Fibroblast of lung (primary cell): ENCODE results near the gene MSN. TPM values are rescaled to one million over a fixed set of nuclear protein-coding genes. Genes with fewer than 3 reads are reported as not detected.

ENCODE experiments used
- DNase-seq, 2 donors: peaks; one replicate each; pipeline versions ENCODE4 v3.0.0 to v3.0.0-alpha.2; 2010; ENCODE audit warnings: low read depth in 2 of 2
- H2AFZ ChIP-seq: 2 replicates; pipeline ENCODE4 v1.5.1; 2012; ENCODE audit warnings: low read length, control low read depth, inconsistent platforms
- H3K27ac ChIP-seq: 2 replicates; pipeline ENCODE4 v1.5.1; 2011; ENCODE audit warnings: low read length, control low read depth; ENCODE audit not compliant: insufficient read depth
- H3K27me3 ChIP-seq: 2 replicates; pipeline ENCODE4 v1.5.1; 2011; ENCODE audit warnings: mild to moderate bottlenecking, low read length; ENCODE audit not compliant: control insufficient read depth, insufficient read depth
- H3K36me3 ChIP-seq: 2 replicates; pipeline ENCODE4 v1.5.1; 2011; ENCODE audit warnings: low read length; ENCODE audit not compliant: control insufficient read depth, insufficient read depth
- H3K4me1 ChIP-seq: 2 replicates; pipeline ENCODE4 v1.5.1; 2011; ENCODE audit warnings: low read length; ENCODE audit not compliant: control insufficient read depth, insufficient read depth; ENCODE audit errors: extremely low read depth
- H3K4me2 ChIP-seq: 2 replicates; pipeline ENCODE4 v1.5.1; 2011; ENCODE audit warnings: low read length, control low read depth; ENCODE audit not compliant: insufficient read depth; ENCODE audit errors: extremely low read depth
- H3K4me3 ChIP-seq, 4 experiments: fragments of 200-600 bp in 1 of 4; sonication (generic) in 1 of 4; replicated peaks in 1 of 4; 2 replicates each; pipeline ENCODE4 v1.5.1; 2011 to 2016; ENCODE audit warnings: low read length in 4 of 4, low read depth in 3 of 4, mild to moderate bottlenecking in 3 of 4, control low read depth in 2 of 4, inconsistent platforms in 1 of 4, mixed read lengths in 1 of 4; ENCODE audit not compliant: insufficient read depth in 1 of 4; ENCODE audit errors: control extremely low read depth in 1 of 4
- H3K79me2 ChIP-seq: 2 replicates; pipeline ENCODE4 v1.5.1; 2012; ENCODE audit warnings: mild to moderate bottlenecking, low read length, inconsistent platforms; ENCODE audit not compliant: control insufficient read depth, insufficient read depth
- H3K9ac ChIP-seq: 2 replicates; pipeline ENCODE4 v1.5.1; 2011; ENCODE audit warnings: mild to moderate bottlenecking, low read length, control low read depth; ENCODE audit not compliant: insufficient read depth
- H3K9me3 ChIP-seq: 2 replicates; pipeline ENCODE4 v1.5.1; 2012; ENCODE audit warnings: low read depth, low read length; ENCODE audit not compliant: control insufficient read depth, insufficient read depth
- H4K20me1 ChIP-seq: 2 replicates; pipeline ENCODE4 v1.5.1; 2011; ENCODE audit warnings: low read length; ENCODE audit not compliant: control insufficient read depth, insufficient read depth; ENCODE audit errors: extremely low read depth
- EZH2 ChIP-seq: IDR thresholded peaks from 2 replicates; pipeline ENCODE4 v1.5.1; 2012; ENCODE audit warnings: low read length, control low read depth, mild to moderate bottlenecking; ENCODE audit errors: missing control alignments
- polyA plus RNA-seq, 2 donors: library from polyadenylated mRNA; depleted of rRNA in 1 of 2; stranded (reverse) in 1 of 2; unstranded in 1 of 2; fragments of >200 nt; gene quantifications; 2 replicates each; pipeline ENCODE4 v1.2.1, GENCODE V29; 2011 to 2012; ENCODE audit warnings: missing spikeins in 1 of 2
- total RNA-seq: library from RNA; depleted of rRNA; stranded (reverse); fragments of >200 nt; gene quantifications from 2 replicates; pipeline ENCODE4 v1.2.1, GENCODE V29; 2014
- TF ChIP-seq, protein P1 (sequence below), 2 donors: IDR thresholded peaks in 1 of 2; conservative IDR thresholded peaks in 1 of 2; 1 replicate in 1 of 2; 2 replicates in 1 of 2; pipeline ENCODE4 v1.5.1; 2011 to 2012; ENCODE audit warnings: low read length in 2 of 2, control low read depth in 1 of 2, inconsistent platforms in 1 of 2, low read depth in 1 of 2, mild to moderate bottlenecking in 1 of 2

The MSN gene
- total and polyA plus RNA-seq, 2 donors (not counting 1 experiment from before 2014, with no cell fraction given), result 148 to 488 TPM

DNA sequence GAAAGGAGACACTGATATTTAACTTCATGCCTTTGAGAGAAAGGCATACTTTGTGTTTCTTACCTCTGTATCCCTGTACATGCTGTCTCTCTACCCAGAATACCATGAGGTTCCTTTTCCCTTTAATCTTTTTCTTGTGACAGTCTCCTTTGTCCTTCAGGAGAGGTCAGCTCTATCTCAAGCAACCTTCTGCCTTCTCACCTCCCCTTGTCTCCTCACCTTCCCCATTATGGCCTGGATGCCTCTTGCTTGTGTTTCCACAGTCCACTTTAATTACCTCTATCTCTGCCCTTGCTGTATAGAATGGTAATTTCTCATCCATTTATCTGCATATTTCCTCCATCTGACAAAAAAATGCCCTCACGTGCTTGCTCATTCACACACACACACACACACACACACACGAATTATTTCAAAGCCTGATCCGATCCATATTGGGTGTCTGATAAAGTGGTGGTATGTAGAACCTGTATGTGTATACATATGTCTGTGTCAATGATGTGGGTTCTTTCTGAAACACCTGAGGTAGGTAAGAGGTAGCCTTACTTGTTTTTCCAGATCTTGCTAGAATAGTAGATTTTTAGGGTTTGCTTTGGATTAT, 28.5 kb downstream of the MSN start:
- no peaks in the 10 kb centered on the region for H3K27me3 ChIP-seq
- H3K27ac ChIP-seq, result peak overlapping the region; percentile 16
- no peak overlapping the region for H2AFZ ChIP-seq
- no peak overlapping the region for H3K9ac ChIP-seq
- H3K79me2 ChIP-seq, result peaks cover 93% of the 10 kb centered on the region
- peaks cover 20% of the 10 kb centered on the region for H3K4me1 ChIP-seq
- no peak overlapping the region for H3K4me2 ChIP-seq
- no peak for DNase-seq
- peaks cover 3% of the 10 kb centered on the region for H4K20me1 ChIP-seq
- TF ChIP-seq, protein P1, sequence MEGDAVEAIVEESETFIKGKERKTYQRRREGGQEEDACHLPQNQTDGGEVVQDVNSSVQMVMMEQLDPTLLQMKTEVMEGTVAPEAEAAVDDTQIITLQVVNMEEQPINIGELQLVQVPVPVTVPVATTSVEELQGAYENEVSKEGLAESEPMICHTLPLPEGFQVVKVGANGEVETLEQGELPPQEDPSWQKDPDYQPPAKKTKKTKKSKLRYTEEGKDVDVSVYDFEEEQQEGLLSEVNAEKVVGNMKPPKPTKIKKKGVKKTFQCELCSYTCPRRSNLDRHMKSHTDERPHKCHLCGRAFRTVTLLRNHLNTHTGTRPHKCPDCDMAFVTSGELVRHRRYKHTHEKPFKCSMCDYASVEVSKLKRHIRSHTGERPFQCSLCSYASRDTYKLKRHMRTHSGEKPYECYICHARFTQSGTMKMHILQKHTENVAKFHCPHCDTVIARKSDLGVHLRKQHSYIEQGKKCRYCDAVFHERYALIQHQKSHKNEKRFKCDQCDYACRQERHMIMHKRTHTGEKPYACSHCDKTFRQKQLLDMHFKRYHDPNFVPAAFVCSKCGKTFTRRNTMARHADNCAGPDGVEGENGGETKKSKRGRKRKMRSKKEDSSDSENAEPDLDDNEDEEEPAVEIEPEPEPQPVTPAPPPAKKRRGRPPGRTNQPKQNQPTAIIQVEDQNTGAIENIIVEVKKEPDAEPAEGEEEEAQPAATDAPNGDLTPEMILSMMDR (conservative IDR thresholded peaks at IDR 0.05 in 1 of 2, IDR thresholded peaks at IDR 0.05 in 1 of 2; ENCODE audit: low read depth in 1 of 2, low read length in 2 of 2), result no peak
- no peak for TF ChIP-seq EZH2
- H3K9me3 ChIP-seq, result no peaks in the 10 kb centered on the region
- H3K36me3 ChIP-seq, result no peaks in the 10 kb centered on the region
- H3K4me3 ChIP-seq, result no peak overlapping the region

- no peaks in the 10 kb centered on the region for H3K36me3 ChIP-seq
- no peak overlapping the region for H3K4me3 ChIP-seq
- no peak overlapping the region for H2AFZ ChIP-seq
- no peaks in the 10 kb centered on the region for H3K27me3 ChIP-seq
- peaks cover 19% of the 10 kb centered on the region for H3K4me1 ChIP-seq
- H3K79me2 ChIP-seq, result peaks cover 93% of the 10 kb centered on the region
- H3K4me2 ChIP-seq, result no peak overlapping the region
- peaks cover 3% of the 10 kb centered on the region for H4K20me1 ChIP-seq
- H3K27ac ChIP-seq, result peak overlapping the region; percentile 40
- peak in 1 of 2 donors; percentile 64 for DNase-seq
- no peak overlapping the region for H3K9ac ChIP-seq
- TF ChIP-seq EZH2, result no peak
- TF ChIP-seq, protein P1 (conservative IDR thresholded peaks at IDR 0.05 in 1 of 2, IDR thresholded peaks at IDR 0.05 in 1 of 2; ENCODE audit: low read depth in 1 of 2, low read length in 2 of 2), result no peak
- no peaks in the 10 kb centered on the region for H3K9me3 ChIP-seq
These were observed 29.2 kb downstream of the MSN start for GRCh38 chrX:65696613-65697012.

GRCh38 chrX:65697211-65697641, 29.8 kb downstream of the MSN start:
- Histone ChIP-seq H3K27ac (peak overlapping the region; percentile 40), H2AFZ (no peak overlapping the region), H3K36me3 (no peaks in the 10 kb centered on the region), H3K9ac (no peak overlapping the region), H4K20me1 (no peaks in the 10 kb centered on the region), H3K4me2 (no peak overlapping the region), H3K4me1 (peaks cover 17% of the 10 kb centered on the region), H3K9me3 (no peaks in the 10 kb centered on the region), H3K4me3 (no peak overlapping the region), H3K27me3 (no peaks in the 10 kb centered on the region), H3K79me2 (peaks cover 90% of the 10 kb centered on the region)
- TF ChIP-seq, protein P1 (conservative IDR thresholded peaks at IDR 0.05 in 1 of 2, IDR thresholded peaks at IDR 0.05 in 1 of 2; ENCODE audit: low read depth in 1 of 2, low read length in 2 of 2), result no peak
- no peak for TF ChIP-seq EZH2
- peak; percentile 17 to 85 for DNase-seq
